Heart left ventricle (tissue), 13 donors: Measurements from ENCODE around the gene WDFY3.

ENCODE experiments used
- POLR2A ChIP-seq, 2 donors: fragments of 450-650 bp; IDR thresholded peaks; one replicate each; pipeline ENCODE4 v1.6.1; 2017; ENCODE audit warnings: antibody characterized with exemption in 2 of 2, mild to moderate bottlenecking in 2 of 2, moderate library complexity in 2 of 2
- TF ChIP-seq, protein P1 (sequence below), 12 donors: fragments of 200-600 bp; sonication (generic) in 4 of 12; IDR thresholded peaks; one replicate each; pipeline versions ENCODE4 v1.5.0 to v1.8.0; 2018 to 2022; ENCODE audit warnings: antibody characterized with exemption in 12 of 12, mild to moderate bottlenecking in 5 of 12
- donor health status: ischemic (EF 13 %, LVEDD 7.1; RV severe dilation, severe dysfunction).
- donor health status: DM: no; HTN: yes; CAD: no.
- donor health status: DM: no; HTN: no; CAD: no.
- donor health status: ischemic (EF 25% LVEDD 6.9; RV normal size, moderate dysfunction).
- donor health status: ischemic (EF 25% LVEDD 5.7; RV mildly dilated, moderate dysfunction).
- donor health status: ischemic (EF 35%, LVEDD 5.7; RV mildly dilated, moderate dysfunction).
- donor health status: nonischemic (EF 11% LVEDD 7.7; RV severe dilation, severe dysfunction).
- donor health status: DM: yes; HTN: yes; CAD: no.
- donor health status: PGD.
- donor health status: ischemic (EF 29% LVEDD 5.4; RV normal size, mild dysfunction).
- donor health status: nonischemic (EF 23%, LVEDD 6.1; RV moderate dilation, normal function).

- TF ChIP-seq, protein P1, sequence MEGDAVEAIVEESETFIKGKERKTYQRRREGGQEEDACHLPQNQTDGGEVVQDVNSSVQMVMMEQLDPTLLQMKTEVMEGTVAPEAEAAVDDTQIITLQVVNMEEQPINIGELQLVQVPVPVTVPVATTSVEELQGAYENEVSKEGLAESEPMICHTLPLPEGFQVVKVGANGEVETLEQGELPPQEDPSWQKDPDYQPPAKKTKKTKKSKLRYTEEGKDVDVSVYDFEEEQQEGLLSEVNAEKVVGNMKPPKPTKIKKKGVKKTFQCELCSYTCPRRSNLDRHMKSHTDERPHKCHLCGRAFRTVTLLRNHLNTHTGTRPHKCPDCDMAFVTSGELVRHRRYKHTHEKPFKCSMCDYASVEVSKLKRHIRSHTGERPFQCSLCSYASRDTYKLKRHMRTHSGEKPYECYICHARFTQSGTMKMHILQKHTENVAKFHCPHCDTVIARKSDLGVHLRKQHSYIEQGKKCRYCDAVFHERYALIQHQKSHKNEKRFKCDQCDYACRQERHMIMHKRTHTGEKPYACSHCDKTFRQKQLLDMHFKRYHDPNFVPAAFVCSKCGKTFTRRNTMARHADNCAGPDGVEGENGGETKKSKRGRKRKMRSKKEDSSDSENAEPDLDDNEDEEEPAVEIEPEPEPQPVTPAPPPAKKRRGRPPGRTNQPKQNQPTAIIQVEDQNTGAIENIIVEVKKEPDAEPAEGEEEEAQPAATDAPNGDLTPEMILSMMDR (IDR thresholded peaks at IDR 0.05) = no peak
- TF ChIP-seq POLR2A (IDR thresholded peaks at IDR 0.05) = no peak
These were observed 25.5 kb downstream of the WDFY3 start for GRCh38 chr4:84940960-84941359.
